OCI-LY7 (cell line): ENCODE results near the gene SCIMP.

Experiments used
- CTCF ChIP-seq: fragments of 200-600 bp; sonication (generic); conservative IDR thresholded peaks from 2 replicates; pipeline ENCODE4 v1.5.1; 2014; ENCODE audit warnings: mild to moderate bottlenecking, antibody characterized with exemption, low read length, moderate library complexity, mixed read lengths
- EZH2phosphoT487 ChIP-seq: fragments of 200-600 bp; sonication (generic); IDR thresholded peaks from 2 replicates; pipeline ENCODE4 v1.6.1; 2018; ENCODE audit warnings: low read depth, borderline replicate concordance, mild to moderate bottlenecking, mixed run types, antibody characterized with exemption, low read length, moderate library complexity, mixed read lengths

GRCh38 chr17:5283571-5284315 is 49.1 kb upstream of the SCIMP start:
- TF ChIP-seq CTCF (no peak), EZH2phosphoT487 (no peak)
